HEK293T (cell line): ENCODE results near the gene RAVER1.

Experiments
- CTCF ChIA-PET: fragments of 350-600 bp; formaldehyde crosslinking; extraction: SDS; loops from one replicate; lab custom pipeline; 2021; ENCODE audit warnings: antibody characterized with exemption, inconsistent platforms; lab: Yijun Ruan, JAX
- POLR2A ChIA-PET: fragments of 350-600 bp; formaldehyde crosslinking; extraction: SDS; loops from one replicate; lab custom pipeline; 2020; ENCODE audit warnings: antibody characterized with exemption, inconsistent platforms; lab: Yijun Ruan, JAX
- DNase-seq: peaks from one replicate; pipeline ENCODE4 v3.0.0; 2012; ENCODE audit warnings: mixed read lengths; ENCODE audit errors: extremely low spot score
- ARNT ChIP-seq: fragments of 450-650 bp; IDR thresholded peaks from 2 replicates; pipeline ENCODE4 v1.6.1; 2017; ENCODE audit warnings: mild to moderate bottlenecking
- BHLHE40 ChIP-seq: fragments of 450-650 bp; IDR thresholded peaks from 2 replicates; pipeline ENCODE4 v1.6.1; 2016; ENCODE audit warnings: mild to moderate bottlenecking, moderate library complexity, borderline replicate concordance
- CTBP1 ChIP-seq: fragments of 450-650 bp; IDR thresholded peaks from 2 replicates; pipeline ENCODE4 v1.6.1; 2016; ENCODE audit warnings: borderline replicate concordance
- ELF4 ChIP-seq: fragments of 450-650 bp; IDR thresholded peaks from 2 replicates; pipeline ENCODE4 v1.6.1; 2017; ENCODE audit warnings: antibody characterized with exemption
- FOXA1 ChIP-seq: fragments of 450-650 bp; IDR thresholded peaks from 2 replicates; pipeline ENCODE4 v1.6.1; 2016; ENCODE audit warnings: mild to moderate bottlenecking
- FOXK2 ChIP-seq: fragments of 450-650 bp; IDR thresholded peaks from 2 replicates; pipeline ENCODE4 v1.6.1; 2016; ENCODE audit warnings: mild to moderate bottlenecking
- FOXM1 ChIP-seq: fragments of 450-650 bp; IDR thresholded peaks from 2 replicates; pipeline ENCODE4 v1.6.1; 2017; ENCODE audit warnings: mild to moderate bottlenecking, borderline replicate concordance
- HDGF ChIP-seq: fragments of 450-650 bp; IDR thresholded peaks from 2 replicates; pipeline ENCODE4 v1.6.1; 2017; ENCODE audit warnings: antibody characterized with exemption, borderline replicate concordance
- L3MBTL2 ChIP-seq: fragments of 450-650 bp; conservative IDR thresholded peaks from 2 replicates; pipeline ENCODE4 v1.6.1; 2016; ENCODE audit warnings: mild to moderate bottlenecking
- LEF1 ChIP-seq: fragments of 450-650 bp; IDR thresholded peaks from 2 replicates; pipeline ENCODE4 v1.6.1; 2017; ENCODE audit warnings: mild to moderate bottlenecking, borderline replicate concordance
- NFRKB ChIP-seq: fragments of 450-650 bp; IDR thresholded peaks from 2 replicates; pipeline ENCODE4 v1.6.1; 2016; ENCODE audit warnings: mild to moderate bottlenecking, moderate library complexity
- PKNOX1 ChIP-seq: fragments of 450-650 bp; IDR thresholded peaks from 2 replicates; pipeline ENCODE4 v1.6.1; 2016
- SP1 ChIP-seq: fragments of 450-650 bp; IDR thresholded peaks from 2 replicates; pipeline ENCODE4 v1.6.1; 2017
- SUZ12 ChIP-seq: fragments of 450-650 bp; IDR thresholded peaks from 2 replicates; pipeline ENCODE4 v1.6.1; 2016; ENCODE audit warnings: mild to moderate bottlenecking
- TARDBP ChIP-seq: fragments of 450-650 bp; IDR thresholded peaks from 2 replicates; pipeline ENCODE4 v1.6.1; 2016
- ZNF384 ChIP-seq: fragments of 450-650 bp; IDR thresholded peaks from 2 replicates; pipeline ENCODE4 v1.6.1; 2016

Gene RAVER1

DNA sequence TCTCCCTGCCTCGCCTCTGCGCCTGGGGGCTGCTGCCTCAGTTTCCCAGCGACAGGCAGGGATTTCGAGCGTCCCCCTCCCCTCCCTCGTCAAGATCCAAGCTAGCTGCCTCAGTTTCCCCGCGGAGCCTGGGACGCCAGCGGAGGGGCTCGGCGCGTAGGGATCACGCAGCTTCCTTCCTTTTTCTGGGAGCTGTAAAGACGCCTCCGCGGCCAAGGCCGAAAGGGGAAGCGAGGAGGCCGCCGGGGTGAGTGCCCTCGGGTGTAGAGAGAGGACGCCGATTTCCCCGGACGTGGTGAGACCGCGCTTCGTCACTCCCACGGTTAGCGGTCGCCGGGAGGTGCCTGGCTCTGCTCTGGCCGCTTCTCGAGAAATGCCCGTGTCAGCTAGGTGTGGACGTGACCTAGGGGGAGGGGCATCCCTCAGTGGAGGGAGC, 63.1 kb downstream of the RAVER1 start:
- CTCF ChIA-PET: interaction anchor here (0.6 to 3.5 kb wide), 4 partner anchors 9 to 120 kb away, joined by 3 to 45 read pairs (median 8); no protein-coding TSS in a partner anchor
- POLR2A ChIA-PET: interaction anchor here (0.7 to 3.5 kb wide), 3 partner anchors 19 to 119 kb away, joined by 6 to 23 read pairs (median 10); partner anchors contain the start of genes ICAM5 and TYK2
- DNase-seq: no peak
- TF ChIP-seq FOXK2 (no peak), HDGF (no peak), ELF4 (no peak), SUZ12 (no peak), LEF1 (no peak)

DNA sequence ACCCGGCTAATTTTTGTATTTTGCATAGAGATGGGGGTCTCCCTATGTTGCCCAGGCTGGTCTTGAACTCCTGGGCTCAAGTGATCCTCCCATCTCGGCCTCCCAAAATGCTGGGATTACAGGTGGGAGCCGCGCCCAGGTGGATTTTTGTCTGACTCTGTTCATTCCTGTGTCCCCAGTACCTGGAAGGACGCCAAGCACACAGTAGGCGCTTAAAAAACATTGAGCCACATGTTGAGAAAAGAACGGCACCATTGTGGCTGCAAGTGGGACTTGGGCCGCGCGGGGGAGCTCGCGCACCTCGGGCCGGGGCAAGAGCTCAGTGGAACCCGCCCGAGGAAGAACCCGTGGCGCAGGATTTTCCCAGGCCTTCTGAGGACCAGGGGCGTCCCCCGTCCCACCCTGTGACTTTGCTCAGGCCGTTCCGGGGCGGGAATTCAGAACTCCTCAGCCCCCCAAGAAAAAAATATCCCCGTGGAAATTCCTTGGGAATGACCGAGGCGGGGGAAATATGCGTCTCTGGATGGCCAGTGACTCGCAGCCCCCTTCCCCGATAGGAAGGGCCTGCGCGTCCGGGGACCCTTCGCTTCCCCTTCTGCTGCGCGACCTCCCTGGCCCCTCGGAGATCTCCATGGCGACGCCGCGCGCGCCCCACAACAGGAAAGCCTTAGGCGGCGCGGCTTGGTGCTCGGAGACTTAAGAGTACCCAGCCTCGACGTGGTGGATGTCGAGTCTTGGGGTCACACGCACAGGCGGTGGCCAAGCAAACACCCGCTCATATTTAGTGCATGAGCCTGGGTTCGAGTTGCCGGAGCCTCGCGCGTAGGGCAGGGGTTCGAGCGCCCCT, 63.8 kb downstream of the RAVER1 start:
- ChIA-PET POLR2A (interaction anchor here (0.6 to 3.5 kb wide), 6 partner anchors 17 to 123 kb away, joined by 3 to 23 read pairs (median 4); partner anchors contain the start of genes ICAM4 and TYK2), CTCF (interaction anchor here (0.6 to 3.5 kb wide), 11 partner anchors 9 to 121 kb away, joined by 3 to 45 read pairs (median 5); partner anchors contain the start of gene ICAM5)
- TF ChIP-seq FOXK2 (no peak), NFRKB (no peak), ARNT (no peak), ELF4 (no peak), CTBP1 (no peak), LEF1 (no peak), SP1 (no peak), ZNF384 (no peak), TARDBP (no peak), FOXA1 (no peak), L3MBTL2 (no peak), BHLHE40 (no peak), SUZ12 (no peak), FOXM1 (no peak), HDGF (no peak)
- DNase-seq: peak; percentile 86

GRCh38 chr19:10268071-10268470, 65.3 kb downstream of the RAVER1 start:
- ChIA-PET POLR2A (interaction anchor here (0.8 to 1.1 kb wide), 4 partner anchors 17 to 115 kb away, joined by 3 read pairs; partner anchors contain the start of genes ICAM5 and TYK2), CTCF (interaction anchor here (0.5 to 2.3 kb wide), 3 partner anchors 9 to 121 kb away, joined by 4 to 8 read pairs (median 6); no protein-coding TSS in a partner anchor)
- TF ChIP-seq FOXM1: no peak
- TF ChIP-seq NFRKB: no peak
- TF ChIP-seq HDGF: no peak
- no peak for TF ChIP-seq ARNT
- TF ChIP-seq CTBP1: no peak
- TF ChIP-seq FOXA1: no peak
- no peak for TF ChIP-seq LEF1
- TF ChIP-seq SP1: no peak
- TF ChIP-seq PKNOX1: no peak
- no peak for DNase-seq

DNA sequence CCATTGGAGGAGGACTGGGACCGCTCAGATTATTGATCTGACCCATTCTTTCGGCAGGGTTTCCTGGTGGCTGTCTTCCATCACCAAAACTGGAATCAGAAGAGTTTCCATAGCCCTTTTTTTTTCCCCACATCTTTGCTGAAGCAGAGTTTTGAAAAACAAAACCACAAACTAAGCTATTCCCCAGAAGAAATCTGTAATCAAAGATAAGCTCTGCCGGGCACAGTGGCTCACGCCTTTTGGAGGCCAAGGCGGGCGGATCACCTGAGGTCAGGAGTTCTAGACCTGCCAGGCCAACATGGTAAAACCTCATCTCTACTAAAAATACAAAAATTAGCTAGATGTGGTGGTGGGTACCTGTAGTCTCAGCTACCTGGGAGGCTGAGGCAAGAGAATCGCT, 66.6 kb downstream of the RAVER1 start:
- TF ChIP-seq L3MBTL2: no peak
- no peak for TF ChIP-seq ZNF384
- TF ChIP-seq NFRKB: no peak
- no peak for TF ChIP-seq PKNOX1
- TF ChIP-seq HDGF: no peak
- no peak for TF ChIP-seq SUZ12
- TF ChIP-seq FOXK2: no peak
- DNase-seq: no peak
- POLR2A ChIA-PET: interaction anchor here (1.2 to 1.4 kb wide), 2 partner anchors 8 to 114 kb away, joined by 3 to 4 read pairs; partner anchors contain the start of gene TYK2
- CTCF ChIA-PET: interaction anchor here (0.7 to 1.1 kb wide), 4 partner anchors 23 to 123 kb away, joined by 3 to 5 read pairs (median 4); partner anchors contain the start of gene ICAM5
